Central memory CD4-positive, alpha-beta T cell (primary cell): ENCODE data around the gene COL4A4.
"Not testable (repeated sequence)": the region's sequence is repeated elsewhere in the genome, so short reads cannot be mapped to it uniquely, and the experiment has no call there.

Experiments
- DNase-seq: peaks from one replicate; pipeline ENCODE4 v3.0.0; 2022
- total RNA-seq, 3 experiments: gene quantifications; one replicate each; lab custom pipeline; 2026; lab: John Stamatoyannopoulos, UW

COL4A4 gene
- total RNA-seq: 0 to 0.05 (median 0) reads per million in 3 experiments

DNA sequence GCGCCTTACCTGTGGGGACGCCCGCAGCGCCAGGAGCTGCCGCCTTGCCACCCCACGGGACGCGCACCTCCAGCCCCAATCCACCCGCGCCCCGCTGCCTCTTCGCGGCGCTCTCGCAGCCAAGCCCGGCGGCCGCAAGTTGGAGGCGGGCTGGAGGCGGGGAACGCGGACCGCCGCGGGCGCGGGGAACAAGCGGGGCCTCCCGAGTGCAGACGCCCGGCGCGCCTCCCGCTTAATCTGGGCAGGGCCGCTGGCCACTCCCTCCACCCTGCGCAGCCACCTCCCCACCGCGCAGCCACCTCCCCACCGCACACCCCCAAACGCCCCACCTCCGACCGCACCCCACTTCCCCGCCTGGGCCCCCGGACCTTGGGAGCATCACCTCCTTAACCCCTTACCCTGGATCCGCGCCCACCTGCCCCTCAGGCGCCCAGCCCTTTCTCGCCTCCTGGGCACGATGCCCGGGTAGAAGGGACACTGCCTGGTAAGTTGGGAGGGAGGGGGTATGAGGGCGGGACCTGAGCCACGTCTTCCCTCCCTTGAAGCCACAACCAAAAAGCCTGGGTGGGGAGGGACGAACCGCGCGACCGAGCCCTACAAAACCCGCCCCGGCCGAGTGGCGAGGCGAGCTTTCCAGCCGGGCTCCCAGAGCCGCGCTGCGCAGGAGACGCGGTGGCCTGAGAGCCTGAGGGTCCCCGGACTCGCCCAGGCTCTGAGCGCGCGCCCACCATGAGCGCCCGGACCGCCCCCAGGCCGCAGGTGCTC is at the start of gene COL4A4, which contains the start of gene COL4A3:
TSS of gene COL4A4 (minus strand) at position 208 of the 765 bp plus-strand sequence. CDS start 16,722 bp downstream, outside the sequence.
TSS of gene COL4A3 (plus strand) at position 627 of the 765 bp plus-strand sequence. CDS start at position 730, 103 bp downstream.
- no peak for DNase-seq

- no peak for DNase-seq
Observed at GRCh38 chr2:227207573-227207972, 43.6 kb upstream of the COL4A4 start.

GRCh38 chr2:227206406-227206805 is 42.4 kb upstream of the COL4A4 start:
- no peak for DNase-seq

DNA sequence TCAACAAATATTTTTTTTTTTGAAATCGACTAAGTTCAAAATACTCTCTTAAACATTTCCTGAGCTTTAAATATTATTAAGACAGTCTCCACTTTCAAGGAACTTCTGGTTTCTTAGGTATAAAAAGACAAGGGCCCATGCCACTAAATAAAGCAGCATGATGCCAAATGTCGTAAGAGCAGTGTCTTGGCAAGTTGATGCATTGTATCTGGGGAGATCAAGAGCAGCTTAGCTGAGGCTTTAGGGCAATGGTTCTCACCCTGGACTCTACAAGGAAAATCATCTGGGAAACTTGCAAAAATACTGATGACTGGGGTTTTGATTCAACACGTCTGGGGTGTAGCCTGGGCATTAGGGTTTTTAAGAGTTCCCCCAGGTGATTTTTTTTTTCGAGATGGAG is 41.7 kb upstream of the COL4A4 start:
- no peak for DNase-seq

DNA sequence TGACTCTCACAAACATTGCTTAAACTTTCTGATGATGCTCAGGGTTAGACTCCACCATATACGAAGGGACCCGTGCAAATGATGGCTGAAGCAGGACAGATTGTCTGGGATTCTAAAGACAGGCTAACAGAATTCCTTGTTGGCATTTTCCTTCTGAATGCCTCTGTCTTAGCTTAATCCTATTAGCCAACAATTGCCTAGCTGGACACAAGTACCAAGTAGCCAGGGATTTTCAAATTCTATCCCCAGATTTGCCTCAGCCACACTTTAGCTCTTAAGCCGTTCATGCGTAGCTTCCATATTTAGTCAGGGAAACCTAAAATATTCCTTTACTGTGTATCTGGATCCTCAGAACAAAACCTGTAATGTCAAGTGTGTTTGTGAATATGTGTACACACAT is 40.4 kb upstream of the COL4A4 start:
- DNase-seq: no peak

- DNase-seq: no peak
Observed at GRCh38 chr2:227201771-227202170, 37.8 kb upstream of the COL4A4 start.

DNA sequence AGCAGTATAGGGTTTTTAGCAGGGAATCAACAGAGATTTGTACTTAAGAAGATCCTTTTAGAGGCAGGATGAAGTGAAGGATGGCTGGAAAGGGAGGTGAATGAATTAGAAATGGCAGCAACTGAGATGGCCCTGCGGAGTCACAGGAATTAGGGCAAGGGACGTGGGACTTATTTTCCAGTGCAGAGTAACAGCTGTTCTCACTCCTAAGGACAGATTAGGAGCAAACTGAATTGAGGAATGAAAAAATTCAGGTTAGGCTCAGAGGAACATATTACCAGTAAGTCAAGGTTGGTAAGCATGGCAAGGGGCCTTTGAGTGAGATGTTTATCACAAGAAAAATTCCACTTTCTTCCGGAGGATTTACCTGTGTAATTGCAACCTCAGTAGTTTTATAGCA is 34.9 kb upstream of the COL4A4 start:
- DNase-seq: no peak

GRCh38 chr2:227194219-227194618 is 30.2 kb upstream of the COL4A4 start:
- no peak for DNase-seq

- no peak for DNase-seq
Observed at GRCh38 chr2:227192491-227192890, 28.5 kb upstream of the COL4A4 start.

GRCh38 chr2:227191367-227191766 is 27.4 kb upstream of the COL4A4 start:
- no peak for DNase-seq

GRCh38 chr2:227188292-227188691 is 24.3 kb upstream of the COL4A4 start:
- no peak for DNase-seq

- DNase-seq: no peak
Observed at GRCh38 chr2:227186751-227187150, 22.7 kb upstream of the COL4A4 start.

- no peak for DNase-seq
Observed at GRCh38 chr2:227185615-227186232, 21.7 kb upstream of the COL4A4 start.

GRCh38 chr2:227183657-227184367 is 19.8 kb upstream of the COL4A4 start:
- no peak for DNase-seq

DNA sequence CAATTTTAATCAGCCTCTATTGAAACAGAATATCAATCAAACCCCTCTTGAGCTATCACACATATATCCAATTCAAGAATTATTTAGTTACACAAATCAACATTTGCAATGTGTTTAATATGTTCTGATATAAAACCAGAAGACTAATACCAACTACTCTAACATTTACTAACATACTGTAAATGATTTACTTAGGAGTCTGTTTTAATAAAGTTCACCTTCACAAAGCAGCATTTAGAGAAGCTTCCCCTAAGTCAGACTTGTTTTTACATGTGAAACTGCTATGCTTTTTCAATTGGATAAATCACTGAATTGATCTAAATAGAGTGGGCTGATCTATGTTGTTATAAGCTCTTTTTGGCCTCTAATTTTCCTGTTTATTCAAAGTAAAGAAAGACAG is 18.8 kb upstream of the COL4A4 start:
- DNase-seq: no peak

GRCh38 chr2:227180770-227181169 is 16.8 kb upstream of the COL4A4 start:
- DNase-seq: no peak

- DNase-seq: no peak
Observed at GRCh38 chr2:227179988-227180685, 16.1 kb upstream of the COL4A4 start.

DNA sequence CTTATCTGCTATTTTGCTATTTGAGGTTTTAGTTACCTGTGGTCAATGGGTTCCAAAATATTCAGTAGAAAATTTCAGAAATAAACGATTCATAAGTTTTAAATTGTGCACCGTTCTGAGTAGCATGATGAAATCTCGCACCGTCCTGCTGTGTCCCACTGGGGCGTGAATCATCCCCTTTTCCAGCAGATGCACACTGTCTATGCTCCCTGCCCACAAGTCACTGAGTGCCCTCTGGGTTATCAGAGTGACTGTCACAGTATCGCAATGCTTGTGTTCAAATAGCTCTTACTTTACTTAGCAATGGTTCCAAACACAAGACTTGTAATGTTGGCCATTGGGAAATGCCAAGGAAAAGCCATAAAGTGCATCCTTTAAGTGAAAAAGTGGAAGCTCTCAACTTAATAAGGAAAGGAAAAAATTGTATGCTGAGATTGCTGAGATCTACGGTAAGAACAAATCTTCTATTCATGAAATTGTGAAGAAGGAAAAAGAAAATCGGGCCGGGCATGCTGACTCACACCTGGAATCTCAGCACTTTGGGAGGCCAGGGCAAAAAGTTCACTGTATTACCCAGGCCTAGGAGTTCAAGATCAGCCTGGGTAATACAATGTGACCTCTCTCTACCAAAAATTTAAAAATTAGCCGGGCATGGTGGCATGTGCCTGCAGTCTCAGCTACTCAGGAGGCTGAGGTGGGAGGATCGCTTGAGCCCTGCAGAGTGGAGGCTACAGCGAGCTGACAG is 13.8 kb upstream of the COL4A4 start:
- no peak for DNase-seq

DNA sequence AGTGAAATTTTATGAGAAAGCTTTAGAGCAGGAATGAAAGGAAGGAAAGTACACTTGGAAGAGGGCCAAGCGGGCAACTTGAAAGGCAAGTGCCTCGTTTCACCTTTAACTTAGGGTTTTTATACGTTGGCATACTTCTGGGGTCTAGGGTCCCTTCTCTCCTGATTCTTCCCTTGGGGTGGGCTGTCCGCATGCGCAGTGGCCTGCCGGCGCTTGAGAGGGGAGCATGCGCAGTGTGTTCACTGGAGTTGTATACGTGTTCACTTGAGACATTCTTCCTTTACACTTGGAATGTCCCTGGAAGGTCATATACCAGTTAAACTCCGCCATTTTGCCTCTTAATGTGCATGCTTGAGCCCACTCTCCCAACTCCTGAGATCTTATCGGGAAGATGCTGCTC is 7.8 kb upstream of the COL4A4 start:
- not testable (repeated sequence) for DNase-seq

- no peak for DNase-seq
Observed at GRCh38 chr2:227164763-227165291, 822 bp upstream of the COL4A4 start.

- no peak for DNase-seq
Observed at GRCh38 chr2:227163485-227163997, 464 bp downstream of the COL4A4 start.

DNA sequence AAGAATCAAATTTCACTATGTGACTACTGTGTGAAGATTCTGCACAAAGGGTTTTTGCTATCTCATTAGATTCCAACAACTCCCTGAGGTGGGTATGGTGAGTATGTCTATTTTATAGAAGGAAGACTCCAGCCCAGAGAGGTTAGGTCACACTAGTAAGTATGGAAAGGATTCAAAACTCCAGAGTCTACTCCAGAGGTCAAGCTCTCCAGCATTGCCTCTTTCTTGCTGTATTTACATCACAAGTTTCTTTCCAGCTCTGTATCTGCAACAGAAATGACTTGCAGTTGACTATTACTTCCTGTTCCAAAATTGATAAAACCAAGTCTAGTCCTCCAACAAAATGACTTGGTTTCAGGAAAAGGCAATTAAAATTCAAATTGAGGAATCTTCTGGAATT is 2.1 kb downstream of the COL4A4 start:
- DNase-seq: no peak
